Stimulated activated CD8-positive, alpha-beta memory T cell treated with anti-CD3 and anti-CD28 coated beads, Interleukin-4, amount 100 ng/mL, for 4 hours (primary cell): ENCODE measurements around the gene NVL.

Experiments used
- DNase-seq, 2 donors: peaks; one replicate each; pipeline ENCODE4 v3.0.0-alpha.2; 2020; ENCODE audit warnings: low read depth in 2 of 2, low spot score in 1 of 2

Gene NVL

GRCh38 chr1:224199679-224200078 is 130.3 kb downstream of the NVL start:
- no peak for DNase-seq

GRCh38 chr1:224198572-224198971 is 131.4 kb downstream of the NVL start:
- no peak for DNase-seq

GRCh38 chr1:224196813-224197600 is 133.0 kb downstream of the NVL start:
- DNase-seq: no peak

- no peak for DNase-seq
These were observed 136.5 kb downstream of the NVL start for GRCh38 chr1:224193319-224193966.

- DNase-seq: no peak
These were observed 137.7 kb downstream of the NVL start for GRCh38 chr1:224192082-224192788.

GRCh38 chr1:224189561-224189960 is 140.4 kb downstream of the NVL start:
- no peak for DNase-seq

GRCh38 chr1:224188286-224188685 is 141.7 kb downstream of the NVL start:
- no peak for DNase-seq

GRCh38 chr1:224185208-224185607 is 144.8 kb downstream of the NVL start:
- DNase-seq: no peak

- DNase-seq: peak in 1 of 2 donors; percentile 38
These were observed 146.2 kb downstream of the NVL start for GRCh38 chr1:224183591-224184312.

GRCh38 chr1:224182866-224183590 is 146.9 kb downstream of the NVL start, which contains the start of gene DEGS1:
Gene DEGS1 (plus strand): TSS chr1:224183240. CDS start chr1:224183337, 97 bp downstream.
- DNase-seq: peak; percentile 59 to 63

GRCh38 chr1:224182057-224182865 is 147.7 kb downstream of the NVL start:
- DNase-seq: no peak

GRCh38 chr1:224181453-224181810 is 148.5 kb downstream of the NVL start:
- DNase-seq: no peak

- DNase-seq: no peak
These were observed 149.1 kb downstream of the NVL start for GRCh38 chr1:224180783-224181452.

- no peak for DNase-seq
These were observed 151.1 kb downstream of the NVL start for GRCh38 chr1:224178894-224179293.

GRCh38 chr1:224177356-224177999 is 152.5 kb downstream of the NVL start:
- DNase-seq: no peak
